ENCODE results near the gene CAPN2. TPM values are rescaled to one million over a fixed set of nuclear protein-coding genes. Genes with fewer than 3 reads are reported as not detected.

Gene CAPN2
- total RNA-seq, 1 experiment from 2014 or later, result 513 TPM

GRCh38 chr1:223708001-223708359 lies 4.4 kb upstream of the CAPN2 start:
- ChIA-PET CTCF (interaction anchor here (0.5 to 5.6 kb wide), 28 partner anchors 9 to 1214 kb away, joined by 3 to 52 read pairs (median 5); partner anchors contain the start of genes NVL and TP53BP2), POLR2A (interaction anchor here (0.5 to 5.6 kb wide), 30 partner anchors 8 to 997 kb away, joined by 3 to 81 read pairs (median 6); partner anchors contain the start of genes AIDA, BROX, NVL and TP53BP2)
- Mint-ChIP-seq H3K4me3 (ENCODE audit: unreplicated experiment) (peak overlapping the region; percentile 48), H3K9me3 (ENCODE audit: unreplicated experiment) (no peaks in the 10 kb centered on the region), H3K27me3 (ENCODE audit: insufficient read depth, unreplicated experiment) (no peaks in the 10 kb centered on the region), H3K36me3 (ENCODE audit: insufficient read depth, unreplicated experiment) (no peaks in the 10 kb centered on the region), H3K27ac (ENCODE audit: low read depth, unreplicated experiment) (peak overlapping the region; percentile 44), H3K4me1 (ENCODE audit: insufficient read depth, unreplicated experiment) (peaks cover 55% of the 10 kb centered on the region)
- peak; percentile 96 for DNase-seq (ENCODE audit: unreplicated experiment)
- TF ChIP-seq CTCF (IDR thresholded peaks at IDR 0.05; ENCODE audit: unreplicated experiment), result peak; percentile 34
- BruUV-seq (replicated peaks), result no TSS peak
- intact Hi-C loops (cut with micrococcal nuclease), result loop anchor here (10.0 kb wide), 2 partner anchors 287 to 1217 kb away; partner anchors contain the start of gene DNAH14

- no peak for TF ChIP-seq CTCF (IDR thresholded peaks at IDR 0.05; ENCODE audit: unreplicated experiment)
- BruUV-seq (replicated peaks), result no TSS peak
Measured at GRCh38 chr1:223708651-223709268, 3.6 kb upstream of the CAPN2 start.

GRCh38 chr1:223709598-223709997 lies 2.7 kb upstream of the CAPN2 start:
- peaks cover 64% of the 10 kb centered on the region for H3K4me1 Mint-ChIP-seq (ENCODE audit: insufficient read depth, unreplicated experiment)
- POLR2A ChIA-PET, result interaction anchor here (0.6 to 5.2 kb wide), 6 partner anchors 9 to 66 kb away, joined by 3 to 105 read pairs (median 18); no protein-coding TSS in a partner anchor
- peaks cover 5% of the 10 kb centered on the region for H3K36me3 Mint-ChIP-seq (ENCODE audit: insufficient read depth, unreplicated experiment)
- H3K4me3 Mint-ChIP-seq (ENCODE audit: unreplicated experiment), result no peak overlapping the region
- no peak overlapping the region for H3K27ac Mint-ChIP-seq (ENCODE audit: low read depth, unreplicated experiment)
- intact Hi-C loops (cut with micrococcal nuclease), result loop anchor here (10.0 kb wide), 2 partner anchors 285 to 1215 kb away; partner anchors contain the start of gene DNAH14
- no peak for DNase-seq (ENCODE audit: unreplicated experiment)
- CTCF ChIA-PET, result interaction anchor here (1.1 to 4.9 kb wide), 7 partner anchors 7 to 341 kb away, joined by 3 to 64 read pairs (median 9); no protein-coding TSS in a partner anchor
- no peaks in the 10 kb centered on the region for H3K9me3 Mint-ChIP-seq (ENCODE audit: unreplicated experiment)
- no peaks in the 10 kb centered on the region for H3K27me3 Mint-ChIP-seq (ENCODE audit: insufficient read depth, unreplicated experiment)
- no TSS peak for BruUV-seq (replicated peaks)
- TF ChIP-seq CTCF (IDR thresholded peaks at IDR 0.05; ENCODE audit: unreplicated experiment), result peak; percentile 44

More at GRCh38 chr1:223708651-223709268, 3.6 kb upstream of the CAPN2 start:
- no peak for DNase-seq (ENCODE audit: unreplicated experiment)
- H3K36me3 Mint-ChIP-seq (ENCODE audit: insufficient read depth, unreplicated experiment), result peaks cover 5% of the 10 kb centered on the region
- peak overlapping the region; percentile 48 for H3K4me3 Mint-ChIP-seq (ENCODE audit: unreplicated experiment)
- CTCF ChIA-PET, result interaction anchor here (0.6 to 5.6 kb wide), 20 partner anchors 9 to 846 kb away, joined by 3 to 52 read pairs (median 6); partner anchors contain the start of genes NVL and TP53BP2
- intact Hi-C loops (cut with micrococcal nuclease), result loop anchor here (10.0 kb wide), 2 partner anchors 286 to 1216 kb away; partner anchors contain the start of gene DNAH14
- H3K9me3 Mint-ChIP-seq (ENCODE audit: unreplicated experiment), result no peaks in the 10 kb centered on the region
- POLR2A ChIA-PET, result interaction anchor here (0.6 to 5.6 kb wide), 14 partner anchors 10 to 1968 kb away, joined by 3 to 81 read pairs (median 13); partner anchors contain the start of genes NVL and TP53BP2
- no peaks in the 10 kb centered on the region for H3K27me3 Mint-ChIP-seq (ENCODE audit: insufficient read depth, unreplicated experiment)
- H3K4me1 Mint-ChIP-seq (ENCODE audit: insufficient read depth, unreplicated experiment), result peaks cover 58% of the 10 kb centered on the region
- peak overlapping the region; percentile 44 for H3K27ac Mint-ChIP-seq (ENCODE audit: low read depth, unreplicated experiment)
